GM13976 (cell line): ENCODE measurements around the gene LPA.
A peak's percentile ranks its signal among the peaks of the same experiment; 100 is the strongest.

ENCODE experiments used
- DNase-seq: peaks from one replicate; pipeline ENCODE4 v3.0.0; 2012; ENCODE audit warnings: low spot score
- CTCF ChIP-seq: IDR thresholded peaks from 2 replicates; pipeline ENCODE4 v1.5.1; 2012; ENCODE audit warnings: borderline replicate concordance, mild to moderate bottlenecking; ENCODE audit not compliant: insufficient read depth; ENCODE audit errors: extremely low read depth, missing control alignments, control extremely low read depth
- in situ Hi-C: fragments of 300-500 bp; cut with MboI; formaldehyde crosslinking; loops from one replicate; pipeline ENCODE4 v1.12.0; 2022; ENCODE audit warnings: low sequenced_read_pairs, mixed read lengths, inconsistent platforms; ENCODE audit not compliant: unreplicated experiment

LPA gene

GRCh38 chr6:160520043-160520904 is 143.8 kb downstream of the LPA start:
- TF ChIP-seq CTCF = no peak
- in situ Hi-C loops = no loop called here
- peak; percentile 79 for DNase-seq

DNA sequence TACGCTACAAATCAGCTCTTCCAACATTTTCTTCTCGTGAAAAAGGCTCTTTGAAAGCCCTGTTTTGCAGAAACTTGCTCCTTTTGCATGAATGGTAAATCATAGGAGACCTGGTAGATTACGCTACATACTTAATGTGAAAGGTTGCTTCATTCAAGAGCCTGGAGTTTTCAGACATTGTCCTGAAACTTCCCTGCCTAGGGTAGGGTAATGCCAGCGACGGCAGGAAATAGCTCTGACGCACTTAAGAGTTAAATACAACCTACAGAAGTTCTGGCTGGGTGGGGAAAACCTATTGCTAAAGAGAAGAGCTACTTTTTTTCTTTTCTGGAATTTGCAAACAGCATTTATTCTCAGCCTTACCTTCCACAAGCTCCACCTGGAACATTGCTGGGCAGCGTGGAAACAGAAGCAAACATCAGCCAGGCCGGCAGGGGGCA is 144.5 kb downstream of the LPA start:
- in situ Hi-C loops = no loop called here
- DNase-seq = peak; percentile 14
- peak; percentile 90 for TF ChIP-seq CTCF

GRCh38 chr6:160519133-160519532 is 144.9 kb downstream of the LPA start:
- no peak for DNase-seq
- TF ChIP-seq CTCF = no peak
- in situ Hi-C loops = no loop called here

DNA sequence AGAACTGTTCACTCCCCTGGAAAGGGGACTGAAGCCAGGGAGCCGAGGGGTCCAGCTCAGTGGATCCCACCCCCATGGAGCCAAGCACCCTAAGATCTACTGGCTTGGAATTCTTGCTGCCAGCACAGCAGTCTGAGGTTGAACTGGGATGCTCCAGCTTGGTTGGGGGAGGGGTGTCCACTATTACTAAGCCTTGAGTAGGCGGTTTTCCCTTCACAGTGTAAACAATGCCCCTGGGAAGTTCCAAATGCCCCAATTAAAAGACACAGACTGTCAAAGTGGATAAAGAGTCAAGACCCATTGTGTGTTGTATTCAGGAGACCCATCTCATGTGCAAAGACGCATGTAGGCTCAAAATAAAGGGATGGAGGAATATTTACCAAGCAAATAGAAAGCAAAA is 150.2 kb downstream of the LPA start:
- TF ChIP-seq CTCF = no peak
- in situ Hi-C loops = no loop called here
- no peak for DNase-seq

- DNase-seq = no peak
- in situ Hi-C loops = no loop called here
- no peak for TF ChIP-seq CTCF
Observed at GRCh38 chr6:160510976-160511617, 153.0 kb downstream of the LPA start.

DNA sequence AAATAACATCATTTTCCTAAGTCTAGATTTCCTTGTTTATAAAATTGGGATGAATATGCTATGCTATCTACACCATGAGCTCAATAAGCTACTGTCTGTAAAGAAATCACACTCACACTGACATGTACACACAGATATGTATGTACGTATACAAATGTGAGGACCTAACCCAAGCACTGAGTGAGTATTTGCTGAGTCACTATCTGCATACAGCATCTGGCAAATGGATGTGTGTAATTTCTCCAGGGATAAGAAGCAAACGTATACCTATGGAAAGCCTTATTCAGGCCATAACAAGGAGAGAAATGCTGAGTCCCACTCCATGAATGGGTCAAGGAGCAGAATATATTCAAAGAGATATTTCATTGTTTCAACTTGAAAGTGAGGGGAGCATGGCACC is 153.9 kb downstream of the LPA start:
- in situ Hi-C loops = no loop called here
- DNase-seq = no peak
- no peak for TF ChIP-seq CTCF

DNA sequence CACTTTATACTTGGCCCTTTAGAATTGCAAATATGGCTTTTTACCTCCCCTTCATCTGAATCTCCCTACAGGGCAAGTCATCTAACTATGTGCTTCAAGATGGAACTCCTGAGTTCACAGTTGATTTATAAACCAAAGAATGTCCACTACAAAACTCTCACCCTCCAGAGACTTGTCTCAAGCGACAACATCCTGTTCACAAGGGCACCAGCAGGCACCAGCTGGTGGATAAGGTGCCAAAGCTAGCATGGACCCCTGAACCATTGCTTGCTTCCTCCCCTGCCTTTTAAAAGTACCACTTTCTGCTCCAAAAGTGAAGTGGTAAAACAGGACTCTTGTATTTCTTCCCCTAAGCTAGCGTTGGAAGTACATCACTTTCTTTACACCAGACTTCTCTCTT is 154.5 kb downstream of the LPA start:
- in situ Hi-C loops = no loop called here
- no peak for TF ChIP-seq CTCF
- DNase-seq = no peak
